H9 (cell line): ENCODE data around the gene CAPN3. TPM values are rescaled to one million over a fixed set of nuclear protein-coding genes. Genes with fewer than 3 reads are reported as not detected.

ENCODE experiments used
- DNase-seq: peaks from one replicate; pipeline ENCODE4 v3.0.0-alpha.2; 2017
- H2AFZ ChIP-seq: one replicate; pipeline ENCODE4 v1.6.1; 2013; ENCODE audit warnings: mild to moderate bottlenecking, low read length, control low read depth, moderate library complexity
- H2AK5ac ChIP-seq: 2 replicates; pipeline ENCODE4 v1.6.1; 2013; ENCODE audit warnings: low read length, control low read depth, mixed read lengths; ENCODE audit not compliant: insufficient read length
- H2BK120ac ChIP-seq: one replicate; pipeline ENCODE4 v1.6.1; 2013; ENCODE audit warnings: low read depth, mild to moderate bottlenecking, low read length, control low read depth, inconsistent platforms; ENCODE audit not compliant: poor library complexity, severe bottlenecking
- H2BK12ac ChIP-seq: 2 replicates; pipeline ENCODE4 v1.6.1; 2013; ENCODE audit warnings: low read length, control low read depth, mixed read lengths, low read depth; ENCODE audit not compliant: insufficient read length
- H2BK15ac ChIP-seq: 2 replicates; pipeline ENCODE4 v1.6.1; 2013; ENCODE audit warnings: low read depth, low read length, control low read depth
- H2BK20ac ChIP-seq: one replicate; pipeline ENCODE4 v1.6.1; 2013; ENCODE audit warnings: low read depth, mild to moderate bottlenecking, low read length, control low read depth, inconsistent platforms; ENCODE audit not compliant: poor library complexity, severe bottlenecking
- H2BK5ac ChIP-seq: 2 replicates; pipeline ENCODE4 v1.6.1; 2013; ENCODE audit warnings: low read length, control low read depth, mixed read lengths; ENCODE audit not compliant: insufficient read length
- H3K14ac ChIP-seq: 2 replicates; pipeline ENCODE4 v1.6.1; 2013; ENCODE audit warnings: low read length, control low read depth; ENCODE audit not compliant: insufficient read depth
- H3K18ac ChIP-seq: 2 replicates; pipeline ENCODE4 v1.6.1; 2013; ENCODE audit warnings: low read depth, mild to moderate bottlenecking, mixed read lengths, low read length, control low read depth; ENCODE audit not compliant: insufficient read length
- H3K23ac ChIP-seq: 2 replicates; pipeline ENCODE4 v1.6.1; 2013; ENCODE audit warnings: low read length, control low read depth, mixed read lengths, low read depth; ENCODE audit not compliant: insufficient read length
- H3K23me2 ChIP-seq: 2 replicates; pipeline ENCODE4 v1.6.1; 2013; ENCODE audit warnings: low read depth, mild to moderate bottlenecking, mixed read lengths, low read length, control low read depth; ENCODE audit not compliant: insufficient read length, poor library complexity, severe bottlenecking
- H3K27ac ChIP-seq: 2 replicates; pipeline ENCODE4 v1.5.1; 2013; ENCODE audit warnings: low read length, control low read depth, mixed read lengths, low read depth; ENCODE audit not compliant: insufficient read length
- H3K27me3 ChIP-seq: 2 replicates; pipeline ENCODE4 v1.6.1; 2013; ENCODE audit warnings: low read length, control low read depth, inconsistent platforms; ENCODE audit not compliant: insufficient read depth
- H3K4ac ChIP-seq: 2 replicates; pipeline ENCODE4 v1.6.1; 2013; ENCODE audit warnings: low read depth, mild to moderate bottlenecking, control low read depth, inconsistent platforms, low read length, moderate library complexity
- H3K4me1 ChIP-seq: 2 replicates; pipeline ENCODE4 v1.6.1; 2013; ENCODE audit warnings: low read length, control low read depth, inconsistent platforms; ENCODE audit not compliant: insufficient read depth
- H3K4me2 ChIP-seq: 2 replicates; pipeline ENCODE4 v1.6.1; 2013; ENCODE audit warnings: low read length, control low read depth, mixed read lengths; ENCODE audit not compliant: insufficient read length, insufficient read depth
- H3K56ac ChIP-seq: 2 replicates; pipeline ENCODE4 v1.6.1; 2013; ENCODE audit warnings: low read depth, mild to moderate bottlenecking, mixed read lengths, low read length, control low read depth; ENCODE audit not compliant: insufficient read length
- H3K79me1 ChIP-seq: 2 replicates; pipeline ENCODE4 v1.6.1; 2013; ENCODE audit warnings: low read depth, mild to moderate bottlenecking, moderate library complexity, low read length, control low read depth, inconsistent platforms; ENCODE audit not compliant: insufficient read depth, poor library complexity, severe bottlenecking
- H3K79me2 ChIP-seq: 2 replicates; pipeline ENCODE4 v1.6.1; 2013; ENCODE audit warnings: low read length, control low read depth, inconsistent platforms; ENCODE audit not compliant: insufficient read depth
- H3K9ac ChIP-seq: 2 replicates; pipeline ENCODE4 v1.6.1; 2013; ENCODE audit warnings: low read length, control low read depth, mixed read lengths; ENCODE audit not compliant: insufficient read length; ENCODE audit errors: extremely low read depth
- H3K9me3 ChIP-seq: one replicate; pipeline ENCODE4 v1.6.1; 2013; ENCODE audit warnings: low read depth, low read length, inconsistent platforms; ENCODE audit not compliant: control insufficient read depth
- H3T11ph ChIP-seq: one replicate; pipeline ENCODE4 v1.6.1; 2013; ENCODE audit warnings: mild to moderate bottlenecking, low read length, control low read depth, inconsistent platforms
- H4K20me1 ChIP-seq: one replicate; pipeline ENCODE4 v1.6.1; 2013; ENCODE audit not compliant: control insufficient read depth, insufficient read length, insufficient read depth
- H4K5ac ChIP-seq: 2 replicates; pipeline ENCODE4 v1.6.1; 2013; ENCODE audit warnings: low read depth, mild to moderate bottlenecking, mixed read lengths, low read length, control low read depth; ENCODE audit not compliant: insufficient read length
- H4K8ac ChIP-seq: replicated peaks from 2 replicates; pipeline ENCODE4 v1.6.1; 2013; ENCODE audit warnings: low read length, control low read depth, mixed read lengths, low read depth; ENCODE audit not compliant: insufficient read length
- H4K91ac ChIP-seq: 2 replicates; pipeline ENCODE4 v1.6.1; 2013; ENCODE audit warnings: low read depth, mild to moderate bottlenecking, moderate library complexity, mixed read lengths, low read length, control low read depth; ENCODE audit not compliant: insufficient read length
- H3K27ac Mint-ChIP-seq, 3 experiments: 2 replicates in 2 of 3; 3 replicates in 1 of 3; pipeline ENCODE4 v1.8.0; 2020 to 2021; ENCODE audit warnings: mixed read lengths in 3 of 3, mild to moderate bottlenecking in 1 of 3, moderate library complexity in 1 of 3
- H3K27me3 Mint-ChIP-seq: 2 replicates; pipeline ENCODE4 v1.8.0; 2021; ENCODE audit warnings: low read depth, mild to moderate bottlenecking, moderate library complexity, mixed read lengths
- H3K36me3 Mint-ChIP-seq, 3 experiments: 2 replicates in 2 of 3; 3 replicates in 1 of 3; pipeline ENCODE4 v1.8.0; 2020 to 2021; ENCODE audit warnings: low read depth in 3 of 3, mixed read lengths in 3 of 3; ENCODE audit not compliant: insufficient read depth in 1 of 3
- H3K4me1 Mint-ChIP-seq, 2 experiments: 2 replicates each; pipeline ENCODE4 v1.8.0; 2020; ENCODE audit warnings: mixed read lengths in 2 of 2
- H3K4me3 Mint-ChIP-seq, 2 experiments: 2 replicates in 1 of 2; 3 replicates in 1 of 2; pipeline ENCODE4 v1.8.0; 2020 to 2021; ENCODE audit warnings: mild to moderate bottlenecking in 2 of 2, mixed read lengths in 2 of 2, moderate library complexity in 1 of 2
- H3K9me3 Mint-ChIP-seq, 2 experiments: 2 replicates in 1 of 2; 3 replicates in 1 of 2; pipeline ENCODE4 v1.8.0; 2020; ENCODE audit warnings: mild to moderate bottlenecking in 2 of 2, mixed read lengths in 2 of 2, moderate library complexity in 1 of 2
- CTCF ChIP-seq: fragments of 200-600 bp; sonication (generic); conservative IDR thresholded peaks from 3 replicates; pipeline ENCODE4 v1.8.0; 2021; ENCODE audit warnings: antibody characterized with exemption, mild to moderate bottlenecking
- WGBS: extraction: QIAGEN DNeasy Blood & Tissue Kit; methylation state at CpG from one replicate; pipeline ENCODE4 v1.1.7; 2013; ENCODE audit warnings: missing lambda C conversion rate, low lambda C conversion rate, mixed read lengths; ENCODE audit not compliant: insufficient read length; ENCODE audit errors: extremely low coverage; 5-methylcytosine and 5-hydroxymethylcytosine counted together
- long read RNA-seq: library from polyadenylated mRNA; unstranded; transcript quantifications from one replicate; pipeline ENCODE4 v2.0.0, GENCODE V29; 2020
- total RNA-seq: library from RNA; stranded (reverse); gene quantifications from 2 replicates; pipeline ENCODE4 v1.2.1, GENCODE V29; 2021

CAPN3 gene
- 0.31 and 0.53 TPM in 2 replicates for total RNA-seq
- long read RNA-seq, result 0 reads

GRCh38 chr15:42359249-42359648 lies at the start of gene CAPN3:
TSS of gene CAPN3 (plus strand) at chr15:42359501. CDS start at chr15:42359806, 305 bp downstream.
- no peak within 1 kb of the TSS for H2BK120ac ChIP-seq
- no peaks in the 10 kb centered on the region for H3K23me2 ChIP-seq
- H4K5ac ChIP-seq, result no peak within 1 kb of the TSS
- no peak within 1 kb of the TSS for H3K9ac ChIP-seq
- no CpG with 5 or more reads among the region's 1 CpG for WGBS
- DNase-seq, result no peak
- H3K14ac ChIP-seq, result no peak within 1 kb of the TSS
- H4K20me1 ChIP-seq, result no peaks in the 10 kb centered on the region
- H3K4ac ChIP-seq, result no peak within 1 kb of the TSS
- Mint-ChIP-seq H3K36me3 (no peaks in the 10 kb centered on the region), H3K27me3 (no peaks in the 10 kb centered on the region; the same call in none of the 2 replicates), H3K4me3 (no peak within 1 kb of the TSS), H3K27ac (no peak within 1 kb of the TSS), H3K4me1 (peaks cover 16 to 22% of the 10 kb centered on the region in 2 experiments), H3K9me3 (no peaks in the 10 kb centered on the region)
- no peak within 1 kb of the TSS for H2BK15ac ChIP-seq
- no peak within 1 kb of the TSS for H3K18ac ChIP-seq
- H3K79me1 ChIP-seq, result no peaks in the 10 kb centered on the region
- H3K27ac ChIP-seq, result no peak within 1 kb of the TSS
- no peaks in the 10 kb centered on the region for H3K79me2 ChIP-seq
- no peak for TF ChIP-seq CTCF
- no peak within 1 kb of the TSS for H2BK20ac ChIP-seq
- H3T11ph ChIP-seq, result no peak within 1 kb of the TSS
- H3K4me1 ChIP-seq, result peaks cover 11% of the 10 kb centered on the region; the same call in 1 of the 2 replicates
- no peak within 1 kb of the TSS for H2BK12ac ChIP-seq
- no peaks in the 10 kb centered on the region for H3K9me3 ChIP-seq
- H4K8ac ChIP-seq, result no peak within 1 kb of the TSS
- H2BK5ac ChIP-seq, result no peak within 1 kb of the TSS
- H4K91ac ChIP-seq, result no peak within 1 kb of the TSS
- H2AFZ ChIP-seq, result no peak within 1 kb of the TSS
- H3K56ac ChIP-seq, result no peak within 1 kb of the TSS
- H3K27me3 ChIP-seq, result no peaks in the 10 kb centered on the region
- no peak within 1 kb of the TSS for H3K23ac ChIP-seq
- no peak within 1 kb of the TSS for H2AK5ac ChIP-seq
- no peak within 1 kb of the TSS for H3K4me2 ChIP-seq
